Activated T-cell treated with anti-CD3 and anti-CD28 coated beads for 24 hours (primary cell): ENCODE measurements around the gene DOCK7.
"Not testable (repeated sequence)": the region's sequence is repeated elsewhere in the genome, so short reads cannot be mapped to it uniquely, and the experiment has no call there.

ENCODE experiments used
- DNase-seq: peaks from one replicate; pipeline ENCODE4 v3.0.0-alpha.2; 2020; ENCODE audit warnings: low read depth

Gene DOCK7

GRCh38 chr1:62528015-62528414, 160.2 kb downstream of the DOCK7 start:
- DNase-seq, result no peak

DNA sequence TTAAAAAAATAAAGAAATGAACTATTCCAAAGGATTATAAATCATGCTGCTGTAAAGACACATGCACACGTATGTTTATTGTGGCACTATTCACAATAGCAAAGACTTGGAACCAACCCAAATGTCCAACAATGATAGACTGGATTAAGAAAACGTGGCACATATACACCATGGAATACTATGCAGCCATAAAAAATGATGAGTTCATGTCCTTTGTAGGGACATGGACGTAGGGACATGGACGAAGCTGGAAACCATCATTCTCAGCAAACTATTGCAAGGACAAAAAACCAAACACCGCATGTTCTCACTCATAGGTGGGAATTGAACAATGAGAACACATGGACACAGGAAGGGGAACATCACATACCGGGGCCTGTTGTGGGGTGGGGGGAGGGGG, 160.8 kb downstream of the DOCK7 start:
- DNase-seq, result not testable (repeated sequence)

GRCh38 chr1:62523860-62524259, 164.3 kb downstream of the DOCK7 start:
- no peak for DNase-seq

- DNase-seq, result no peak
These were observed 171.6 kb downstream of the DOCK7 start for GRCh38 chr1:62516600-62516999.

DNA sequence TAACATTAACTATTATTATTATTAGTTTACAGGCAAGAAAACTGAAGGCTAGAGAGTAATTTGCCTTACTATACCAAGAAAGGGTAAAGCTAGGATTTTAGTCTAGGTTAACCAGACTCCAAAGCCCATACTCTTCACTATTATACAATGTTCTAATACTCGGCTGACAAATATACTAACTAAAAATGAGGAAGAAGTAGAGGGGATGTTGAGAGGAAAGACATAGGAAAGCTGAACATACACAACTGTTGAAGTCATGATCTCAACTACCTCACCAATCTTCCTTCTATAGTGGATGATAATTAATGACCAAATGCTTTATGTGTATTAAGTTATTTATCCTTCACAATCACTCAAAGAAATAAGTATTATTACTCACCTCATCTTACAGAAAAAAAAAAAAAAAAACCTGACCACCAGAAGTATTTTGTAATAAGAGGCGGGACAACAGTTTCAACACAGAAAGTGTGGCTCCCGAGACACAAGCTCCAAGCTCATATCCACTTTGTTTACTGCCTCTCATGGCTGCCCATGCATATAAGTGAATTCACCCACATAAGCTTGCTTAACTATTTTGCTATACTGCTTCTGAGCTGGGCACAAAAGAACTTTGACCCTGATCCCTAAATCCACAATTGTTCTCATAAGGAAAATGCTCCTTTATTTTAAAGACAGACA, 173.3 kb downstream of the DOCK7 start:
- no peak for DNase-seq

- DNase-seq, result no peak
These were observed 175.2 kb downstream of the DOCK7 start for GRCh38 chr1:62513013-62513412.

- no peak for DNase-seq
These were observed 179.2 kb downstream of the DOCK7 start for GRCh38 chr1:62509028-62509427.

DNA sequence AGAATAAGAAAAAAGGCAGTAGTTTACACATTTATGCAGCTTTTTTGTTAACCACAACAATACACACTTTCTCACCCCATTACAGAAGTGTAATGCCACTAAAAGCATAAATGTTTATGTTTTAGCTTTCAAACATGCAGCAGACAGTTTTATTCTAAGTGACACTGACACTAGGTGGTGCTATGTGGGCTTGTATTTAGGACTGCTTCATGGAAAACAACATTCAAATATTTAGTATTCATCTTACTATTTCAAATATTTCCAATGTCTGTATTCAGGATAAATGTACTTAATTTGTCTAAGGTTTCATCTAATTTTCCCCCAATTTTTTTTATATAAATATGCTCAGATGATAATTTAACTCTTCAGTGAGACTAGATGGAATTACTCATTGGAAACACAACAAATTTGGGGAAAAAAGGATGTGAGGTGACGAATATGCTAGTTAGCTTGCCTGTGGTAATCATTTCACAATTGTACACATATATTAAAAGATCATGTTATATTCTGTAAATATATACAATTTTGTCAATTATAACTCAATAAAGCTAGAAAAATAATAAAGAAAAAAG, 179.9 kb downstream of the DOCK7 start:
- no peak for DNase-seq

DNA sequence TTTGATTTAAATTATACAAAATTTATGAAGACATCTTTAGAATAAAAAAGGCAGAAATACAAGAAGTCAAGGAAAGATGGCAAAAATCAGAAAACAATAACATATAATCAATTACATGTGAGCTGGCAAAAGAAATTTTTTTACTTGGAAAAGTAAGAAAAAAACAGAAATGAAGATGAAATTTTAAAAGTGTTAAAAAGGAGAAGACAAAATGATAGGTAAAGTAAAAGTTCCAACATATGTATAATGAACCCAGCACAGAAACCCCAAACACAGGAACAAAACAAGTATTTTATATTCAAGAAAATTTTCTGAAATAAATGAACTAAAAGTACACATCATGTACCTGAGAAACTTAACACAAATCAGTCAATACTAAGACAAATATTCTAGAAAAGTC, 188.0 kb downstream of the DOCK7 start:
- no peak for DNase-seq

- no peak for DNase-seq
These were observed 194.0 kb downstream of the DOCK7 start for GRCh38 chr1:62494137-62494536.

- DNase-seq, result no peak
These were observed 194.5 kb downstream of the DOCK7 start for GRCh38 chr1:62493656-62494055.

GRCh38 chr1:62492521-62492920, 195.7 kb downstream of the DOCK7 start:
- no peak for DNase-seq

DNA sequence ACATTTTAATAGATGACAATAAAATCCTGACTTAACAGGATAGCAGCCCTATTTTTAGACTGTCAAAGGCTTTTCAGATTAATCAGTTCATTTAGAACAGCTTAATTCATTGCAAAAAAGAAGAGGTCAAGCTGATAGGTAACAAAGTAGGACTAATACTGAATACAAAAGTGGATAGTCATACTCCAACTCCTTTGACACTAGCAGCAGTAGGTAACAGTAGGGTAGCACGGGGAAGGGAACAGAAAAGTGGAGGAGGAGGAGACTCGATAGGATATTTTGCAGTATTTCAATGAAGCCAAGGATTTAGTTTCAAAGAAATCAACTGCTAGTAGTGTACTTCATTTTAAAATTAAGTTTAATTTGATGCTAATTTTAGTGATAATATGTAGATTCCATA, 200.2 kb downstream of the DOCK7 start:
- no peak for DNase-seq

DNA sequence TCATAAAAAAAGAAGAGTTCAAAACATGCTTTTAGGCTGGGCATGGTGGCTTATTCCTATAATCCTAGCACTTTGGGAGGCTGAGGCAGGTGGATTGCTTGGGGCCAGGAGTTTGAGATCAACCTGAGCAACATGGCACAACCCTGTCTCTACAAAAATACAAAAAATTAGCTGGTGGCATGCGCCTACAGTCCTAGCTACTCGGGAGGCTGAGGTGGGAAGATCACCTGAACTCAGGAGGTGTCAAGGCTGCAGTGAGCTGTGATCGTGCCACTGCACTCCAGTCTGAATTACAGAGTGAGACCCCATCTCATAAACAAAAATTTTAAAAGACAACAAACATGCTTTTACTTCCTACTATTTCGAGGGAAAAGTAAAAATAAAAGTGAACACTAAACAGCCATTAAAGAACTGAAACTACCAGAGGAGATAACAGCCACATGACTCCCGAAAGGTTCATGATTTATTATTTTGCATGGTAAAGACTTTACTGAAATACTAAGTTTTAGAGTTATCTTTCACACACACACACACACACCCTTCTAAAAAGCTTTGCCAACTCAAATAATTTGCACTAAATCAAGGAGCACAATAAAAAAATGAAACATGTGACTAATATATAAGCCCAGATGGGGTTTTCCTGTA, 203.2 kb downstream of the DOCK7 start:
- DNase-seq, result no peak

DNA sequence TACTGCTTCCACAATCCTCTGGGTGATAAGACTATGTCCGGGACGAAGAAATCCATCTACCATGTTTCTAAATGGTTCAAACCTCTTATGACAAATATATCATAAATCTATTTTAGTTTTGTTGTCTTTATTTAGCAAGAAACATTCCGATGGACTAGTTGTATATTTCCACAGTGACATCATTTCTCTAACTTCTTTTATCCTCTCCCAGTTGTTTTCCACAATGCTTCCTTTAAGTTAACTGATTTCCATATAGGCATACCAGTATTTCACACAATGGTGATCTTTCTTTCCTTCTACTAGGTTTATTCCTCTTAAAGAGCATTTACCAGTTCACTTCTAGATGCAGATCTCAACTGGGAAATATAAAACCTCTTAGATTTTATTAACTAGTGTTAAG, 206.5 kb downstream of the DOCK7 start:
- no peak for DNase-seq

- DNase-seq, result no peak
These were observed 211.5 kb downstream of the DOCK7 start for GRCh38 chr1:62476525-62477219.

GRCh38 chr1:62467092-62467491, 221.1 kb downstream of the DOCK7 start:
- no peak for DNase-seq

DNA sequence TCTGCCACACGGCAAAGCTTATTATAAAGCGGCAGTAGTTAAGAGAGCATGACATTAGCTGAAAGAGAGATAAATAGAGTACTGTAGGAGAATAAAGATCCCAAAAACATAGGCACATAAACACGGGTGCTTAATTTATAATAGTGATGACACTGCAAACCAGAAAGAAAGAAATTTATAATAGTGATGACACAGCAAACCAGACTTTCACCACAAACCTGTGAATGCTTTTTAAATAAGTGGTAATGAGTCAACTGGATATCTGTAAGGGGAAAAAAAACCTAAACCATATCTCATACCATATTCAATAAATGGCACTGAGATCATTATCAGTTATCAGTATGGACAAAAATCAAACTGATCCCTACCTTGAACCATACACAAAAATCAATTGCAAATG, 225.8 kb downstream of the DOCK7 start:
- no peak for DNase-seq

GRCh38 chr1:62457955-62458354, 230.2 kb downstream of the DOCK7 start:
- DNase-seq, result no peak

- DNase-seq, result no peak
These were observed 235.2 kb downstream of the DOCK7 start for GRCh38 chr1:62452951-62453350.

DNA sequence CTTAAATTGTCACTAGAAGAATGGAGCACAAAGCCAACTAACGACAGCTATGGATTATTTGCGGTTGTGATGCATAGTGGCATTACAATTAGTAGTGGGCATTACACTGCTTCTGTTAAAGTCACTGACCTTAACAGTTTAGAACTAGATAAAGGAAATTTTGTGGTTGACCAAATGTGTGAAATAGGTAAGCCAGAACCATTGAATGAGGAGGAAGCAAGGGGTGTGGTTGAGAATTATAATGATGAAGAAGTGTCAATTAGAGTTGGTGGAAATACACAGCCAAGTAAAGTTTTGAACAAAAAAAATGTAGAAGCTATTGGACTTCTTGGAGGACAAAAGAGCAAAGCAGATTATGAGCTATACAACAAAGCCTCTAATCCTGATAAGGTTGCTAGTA, 237.9 kb downstream of the DOCK7 start:
- no peak for DNase-seq

DNA sequence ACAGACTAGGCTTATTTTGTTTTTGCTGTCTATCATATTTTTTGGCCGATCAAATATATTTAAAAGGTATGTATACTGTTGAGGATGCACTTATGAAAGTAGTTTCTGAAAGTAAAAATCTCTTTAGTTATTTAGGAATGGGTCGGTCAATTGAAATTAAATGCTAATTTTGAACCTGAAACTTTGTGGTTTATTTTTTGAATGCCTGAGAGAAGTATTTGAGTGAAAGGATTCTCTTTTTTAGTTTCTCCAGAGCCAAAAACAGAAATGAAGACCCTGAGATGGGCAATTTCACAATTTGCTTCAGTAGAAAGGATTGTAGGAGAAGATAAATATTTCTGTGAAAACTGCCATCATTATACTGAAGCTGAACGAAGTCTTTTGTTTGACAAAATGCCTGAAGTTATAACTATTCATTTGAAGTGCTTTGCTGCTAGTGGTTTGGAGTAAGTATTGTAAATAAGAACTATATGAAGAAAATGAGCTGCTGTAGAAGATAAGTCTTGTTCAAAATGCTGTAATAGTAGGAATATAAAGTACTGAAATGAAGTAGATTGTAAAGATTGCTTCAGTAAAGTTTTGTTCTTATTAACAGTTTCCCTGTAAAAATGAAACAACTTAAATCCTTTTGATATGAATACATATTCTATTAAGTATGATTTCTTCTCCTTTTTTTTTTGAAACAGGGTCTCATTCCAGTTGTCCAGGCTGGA, 239.8 kb downstream of the DOCK7 start:
- no peak for DNase-seq
